ENCODE measurements around the gene PTCH2.

Gene PTCH2

DNA sequence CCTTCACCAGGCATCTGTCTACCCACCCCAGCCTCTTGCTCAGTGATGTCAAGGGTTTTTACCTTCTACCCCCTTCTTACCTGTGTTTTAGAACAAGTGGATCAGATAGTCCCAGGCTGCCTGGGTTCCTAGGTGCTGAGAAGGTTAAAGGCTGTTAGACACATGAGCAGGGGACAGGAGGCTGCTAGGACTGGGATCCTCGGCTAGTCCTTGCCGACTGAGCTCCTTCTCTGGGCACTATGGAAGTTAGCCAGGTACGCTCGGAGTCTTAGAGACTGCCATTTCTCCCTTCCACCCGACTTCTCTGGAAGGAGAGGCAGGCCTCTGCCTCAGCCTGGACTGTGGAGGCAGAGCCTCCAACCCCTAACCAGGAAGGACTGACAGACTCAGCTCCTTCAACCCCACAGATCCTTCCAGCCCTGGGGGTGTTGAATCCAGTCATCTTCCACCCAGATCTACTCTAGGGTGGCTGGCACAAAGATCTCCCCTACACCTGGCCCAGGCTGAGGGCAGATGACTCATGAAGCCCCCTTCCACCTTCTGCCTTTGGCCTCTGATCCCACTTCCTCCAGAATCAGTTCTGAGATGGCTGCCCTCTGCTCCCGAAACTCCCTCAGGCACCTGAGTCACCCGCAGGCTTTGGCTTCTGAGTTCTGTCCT is 36.2 kb downstream of the PTCH2 start, which contains the start of gene DYNLT4:
DYNLT4 (minus strand) TSS at position 648 of the 660 bp plus-strand sequence. CDS start 683 bp downstream, outside the sequence.
- Histone ChIP-seq H3K27me3 (replicated peaks) (no peaks in the 10 kb centered on the region), H3K36me3 (replicated peaks) (peaks cover 50% of the 10 kb centered on the region), H3K4me3 (ENCODE audit: low read depth, low read length) (peak within 1 kb of the TSS; percentile 17), H3K27ac (peak within 1 kb of the TSS; percentile 99)
- DNase-seq = no peak
- TF ChIP-seq, protein P1, sequence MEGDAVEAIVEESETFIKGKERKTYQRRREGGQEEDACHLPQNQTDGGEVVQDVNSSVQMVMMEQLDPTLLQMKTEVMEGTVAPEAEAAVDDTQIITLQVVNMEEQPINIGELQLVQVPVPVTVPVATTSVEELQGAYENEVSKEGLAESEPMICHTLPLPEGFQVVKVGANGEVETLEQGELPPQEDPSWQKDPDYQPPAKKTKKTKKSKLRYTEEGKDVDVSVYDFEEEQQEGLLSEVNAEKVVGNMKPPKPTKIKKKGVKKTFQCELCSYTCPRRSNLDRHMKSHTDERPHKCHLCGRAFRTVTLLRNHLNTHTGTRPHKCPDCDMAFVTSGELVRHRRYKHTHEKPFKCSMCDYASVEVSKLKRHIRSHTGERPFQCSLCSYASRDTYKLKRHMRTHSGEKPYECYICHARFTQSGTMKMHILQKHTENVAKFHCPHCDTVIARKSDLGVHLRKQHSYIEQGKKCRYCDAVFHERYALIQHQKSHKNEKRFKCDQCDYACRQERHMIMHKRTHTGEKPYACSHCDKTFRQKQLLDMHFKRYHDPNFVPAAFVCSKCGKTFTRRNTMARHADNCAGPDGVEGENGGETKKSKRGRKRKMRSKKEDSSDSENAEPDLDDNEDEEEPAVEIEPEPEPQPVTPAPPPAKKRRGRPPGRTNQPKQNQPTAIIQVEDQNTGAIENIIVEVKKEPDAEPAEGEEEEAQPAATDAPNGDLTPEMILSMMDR (IDR thresholded peaks at IDR 0.05; ENCODE audit: low read depth, low read length, missing control alignments) = no peak
- in situ Hi-C loops (cut with HindIII; ENCODE audit: low pct_ligation_motif_present, low sequenced_read_pairs) = no loop called here

DNA sequence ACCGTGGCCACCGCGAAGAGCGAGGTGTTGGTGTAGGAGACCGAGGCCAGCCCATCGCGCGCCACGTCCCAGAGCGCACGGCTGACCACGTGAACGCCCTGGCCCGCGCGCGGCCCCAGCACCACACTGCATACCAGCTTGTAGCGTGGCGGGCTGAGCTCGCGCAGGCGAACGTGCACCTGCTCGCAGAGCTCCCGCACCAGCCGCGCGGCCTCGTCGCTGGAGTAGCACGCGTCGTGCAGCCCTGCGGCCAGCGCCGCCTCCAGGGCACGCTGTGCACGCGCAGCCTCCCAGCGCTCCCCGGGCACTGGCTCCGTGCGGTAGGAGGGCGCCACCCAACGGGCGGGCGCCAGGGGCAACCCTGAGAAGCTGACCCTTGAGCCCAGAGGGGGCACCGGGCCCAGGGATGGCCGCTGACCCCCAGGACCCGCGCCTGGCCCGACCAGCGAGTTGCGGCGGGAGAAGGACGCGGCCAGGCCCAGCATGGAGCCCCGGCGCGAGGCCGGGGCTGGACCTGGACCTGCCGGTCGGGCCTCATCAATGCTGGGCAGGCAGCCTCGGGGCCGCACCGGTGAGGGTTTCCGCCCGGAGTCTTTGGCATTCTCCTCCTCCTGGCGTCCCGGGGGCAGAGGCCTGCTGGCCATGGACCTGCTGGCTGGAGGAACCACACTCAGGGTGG is 36.9 kb downstream of the PTCH2 start:
- TF ChIP-seq, protein P1 (IDR thresholded peaks at IDR 0.05; ENCODE audit: low read depth, low read length, missing control alignments) = no peak
- peak overlapping the region; percentile 99 for H3K27ac ChIP-seq
- H3K4me3 ChIP-seq (ENCODE audit: low read depth, low read length) = no peak overlapping the region
- no peak for DNase-seq
- peaks cover 52% of the 10 kb centered on the region for H3K36me3 ChIP-seq (replicated peaks)
- no peaks in the 10 kb centered on the region for H3K27me3 ChIP-seq (replicated peaks)
- in situ Hi-C loops (cut with HindIII; ENCODE audit: low pct_ligation_motif_present, low sequenced_read_pairs) = no loop called here

DNA sequence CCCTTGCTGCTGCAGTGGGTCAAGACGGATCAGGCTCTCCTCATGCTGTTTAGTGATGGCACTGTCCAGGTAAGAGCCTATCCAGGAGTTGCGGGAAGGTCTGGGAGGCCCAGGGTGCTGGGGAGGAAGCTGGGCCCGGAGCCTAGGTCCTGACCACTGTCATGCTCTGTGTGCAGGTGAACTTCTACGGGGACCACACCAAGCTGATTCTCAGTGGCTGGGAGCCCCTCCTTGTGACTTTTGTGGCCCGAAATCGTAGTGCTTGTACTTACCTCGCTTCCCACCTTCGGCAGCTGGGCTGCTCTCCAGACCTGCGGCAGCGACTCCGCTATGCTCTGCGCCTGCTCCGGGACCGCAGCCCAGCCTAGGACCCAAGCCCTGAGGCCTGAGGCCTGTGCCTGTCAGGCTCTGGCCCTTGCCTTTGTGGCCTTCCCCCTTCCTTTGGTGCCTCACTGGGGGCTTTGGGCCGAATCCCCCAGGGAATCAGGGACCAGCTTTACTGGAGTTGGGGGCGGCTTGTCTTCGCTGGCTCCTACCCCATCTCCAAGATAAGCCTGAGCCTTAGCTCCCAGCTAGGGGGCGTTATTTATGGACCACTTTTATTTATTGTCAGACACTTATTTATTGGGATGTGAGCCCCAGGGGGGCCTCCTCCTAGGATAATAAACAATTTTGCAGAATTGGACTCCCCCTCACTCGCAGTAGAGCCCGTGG is 37.6 kb downstream of the PTCH2 start:
- Histone ChIP-seq H3K27ac (no peak overlapping the region), H3K27me3 (replicated peaks) (no peaks in the 10 kb centered on the region), H3K4me3 (ENCODE audit: low read depth, low read length) (no peak overlapping the region), H3K36me3 (replicated peaks) (peaks cover 54% of the 10 kb centered on the region)
- TF ChIP-seq, protein P1 (IDR thresholded peaks at IDR 0.05; ENCODE audit: low read depth, low read length, missing control alignments) = peak; percentile 16
- in situ Hi-C loops (cut with HindIII; ENCODE audit: low pct_ligation_motif_present, low sequenced_read_pairs) = no loop called here
- DNase-seq = no peak

DNA sequence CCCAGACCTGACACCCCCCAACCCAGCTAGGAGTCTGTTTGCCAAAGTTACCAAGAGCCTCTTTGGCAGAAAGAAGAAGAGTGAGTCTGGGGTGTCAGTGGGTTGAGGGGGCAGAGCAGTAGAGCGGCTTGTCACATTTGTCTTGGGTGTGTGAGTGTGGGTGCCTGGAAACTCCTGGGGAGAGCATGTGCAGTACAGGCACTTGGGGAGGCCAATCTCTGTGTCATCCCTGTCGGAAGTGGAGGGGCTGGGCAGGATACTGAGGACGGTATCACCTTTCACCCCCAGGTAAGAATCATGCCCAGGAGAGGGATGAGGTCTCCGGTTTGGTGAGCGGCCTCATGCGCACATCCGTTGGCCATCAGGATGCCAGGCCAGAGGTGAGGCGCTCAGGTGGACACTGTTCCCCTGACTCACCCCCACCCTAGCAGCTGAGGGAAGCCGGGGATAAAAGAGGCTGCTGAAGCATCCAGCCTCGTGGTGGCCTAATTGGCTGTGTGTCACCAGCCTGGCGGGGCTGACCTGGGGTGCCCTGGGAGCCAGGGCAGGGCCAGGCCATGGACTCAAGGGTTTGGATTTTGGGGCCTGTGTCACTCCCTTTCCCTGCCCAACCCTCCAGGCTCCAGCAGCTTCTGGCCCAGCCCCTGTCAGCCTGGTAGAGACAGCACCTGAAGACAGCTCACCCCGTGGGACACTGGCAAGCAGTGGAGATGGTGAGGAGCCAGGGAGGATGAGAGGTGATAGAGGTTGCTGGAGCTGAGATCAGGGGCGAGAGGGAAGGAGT is 39.5 kb downstream of the PTCH2 start:
- in situ Hi-C loops (cut with HindIII; ENCODE audit: low pct_ligation_motif_present, low sequenced_read_pairs) = no loop called here
- DNase-seq = no peak
- H3K4me3 ChIP-seq (ENCODE audit: low read depth, low read length) = peak overlapping the region; percentile 88
- H3K27me3 ChIP-seq (replicated peaks) = no peaks in the 10 kb centered on the region
- H3K27ac ChIP-seq = no peak overlapping the region
- H3K36me3 ChIP-seq (replicated peaks) = peaks cover 56% of the 10 kb centered on the region
- TF ChIP-seq, protein P1 (IDR thresholded peaks at IDR 0.05; ENCODE audit: low read depth, low read length, missing control alignments) = no peak

DNA sequence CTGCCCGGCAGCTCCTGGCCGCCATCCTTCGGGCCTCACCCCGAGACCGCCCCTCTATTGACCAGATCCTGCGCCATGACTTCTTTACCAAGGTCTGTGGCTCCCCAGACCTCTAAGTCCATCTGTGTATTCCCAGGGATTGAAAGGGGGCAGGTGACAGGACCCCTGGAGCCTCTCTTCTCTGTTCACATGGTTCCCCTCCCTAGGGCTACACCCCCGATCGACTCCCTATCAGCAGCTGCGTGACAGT is 40.1 kb downstream of the PTCH2 start:
- DNase-seq = no peak
- Histone ChIP-seq H3K36me3 (replicated peaks) (peaks cover 56% of the 10 kb centered on the region), H3K27ac (no peak overlapping the region), H3K27me3 (replicated peaks) (no peaks in the 10 kb centered on the region), H3K4me3 (ENCODE audit: low read depth, low read length) (peak overlapping the region; percentile 88)
- in situ Hi-C loops (cut with HindIII; ENCODE audit: low pct_ligation_motif_present, low sequenced_read_pairs) = no loop called here
- TF ChIP-seq, protein P1 (IDR thresholded peaks at IDR 0.05; ENCODE audit: low read depth, low read length, missing control alignments) = no peak
